Endothelial cell of umbilical vein (primary cell): ENCODE measurements around the gene LUZP2. TPM values are rescaled to one million over a fixed set of nuclear protein-coding genes. Genes with fewer than 3 reads are reported as not detected.

ENCODE experiments used
- BruUV-seq: library from RNA; stranded (reverse); fragments of 400-500 nt; replicated peaks from 2 replicates; lab custom pipeline; 2021; lab: Mats Ljungman, UMichigan
- CTCF ChIA-PET: fragments of 300-600, 350-600 bp; sonication (Branson Sonifier 250); formaldehyde crosslinking; loops from one replicate; lab custom pipeline; 2021; ENCODE audit warnings: antibody characterized with exemption, inconsistent platforms; lab: Charles Lee
- POLR2A ChIA-PET: fragments of 300-600, 350-600 bp; sonication (Branson Sonifier 250); formaldehyde crosslinking; loops from one replicate; lab custom pipeline; 2021; ENCODE audit warnings: antibody characterized with exemption, inconsistent platforms; lab: Charles Lee
- DNase-seq: peaks from one replicate; pipeline ENCODE4 v3.0.0-alpha.2; 2011; ENCODE audit warnings: low read depth, low spot score
- FAIRE-seq: peaks from 2 replicates; lab custom pipeline; 2011; peaks lifted over from hg19 to GRCh38; lab: Jason Lieb, UNC
- H2AFZ ChIP-seq: 2 replicates; pipeline ENCODE4 v1.6.0; 2012; ENCODE audit warnings: low read depth, low read length, control low read depth, inconsistent platforms
- H3K27ac ChIP-seq: 2 replicates; pipeline ENCODE4 v1.5.1; 2011; ENCODE audit warnings: low read depth, mild to moderate bottlenecking, control low read depth, low read length, moderate library complexity; ENCODE audit not compliant: insufficient read depth
- H3K27me3 ChIP-seq, 2 experiments: 2 replicates each; pipeline versions ENCODE4 v1.6.0 to v1.6.1; 2011; ENCODE audit warnings: low read length in 2 of 2, mixed read lengths in 1 of 2; ENCODE audit not compliant: control insufficient read depth in 2 of 2, insufficient read depth in 2 of 2
- H3K36me3 ChIP-seq, 2 experiments: 2 replicates in 1 of 2; 3 replicates in 1 of 2; pipeline ENCODE4 v1.5.1; 2011; ENCODE audit warnings: low read length in 2 of 2, mild to moderate bottlenecking in 1 of 2, moderate library complexity in 1 of 2; ENCODE audit not compliant: control insufficient read depth in 2 of 2, insufficient read depth in 2 of 2; ENCODE audit errors: extremely low read depth in 1 of 2
- H3K4me1 ChIP-seq: 3 replicates; pipeline ENCODE4 v1.5.1; 2011; ENCODE audit warnings: mild to moderate bottlenecking, low read length; ENCODE audit not compliant: control insufficient read depth, insufficient read depth; ENCODE audit errors: extremely low read depth
- H3K4me2 ChIP-seq: 2 replicates; pipeline ENCODE4 v1.6.1; 2011; ENCODE audit warnings: low read length, control low read depth, mixed read lengths; ENCODE audit not compliant: insufficient read depth
- H3K4me3 ChIP-seq, 3 experiments: fragments of 200-600 bp in 1 of 3; sonication (generic), shearing (Covaris generic) in 1 of 3; replicated peaks in 1 of 3; 2 replicates each; pipeline ENCODE4 v1.5.1; 2011 to 2016; ENCODE audit warnings: control low read depth in 3 of 3, low read length in 3 of 3, mild to moderate bottlenecking in 2 of 3, inconsistent platforms in 1 of 3, low read depth in 1 of 3, moderate library complexity in 1 of 3; ENCODE audit not compliant: insufficient read depth in 1 of 3
- H3K79me2 ChIP-seq: 2 replicates; pipeline ENCODE4 v1.6.0; 2012; ENCODE audit warnings: low read length, inconsistent platforms; ENCODE audit not compliant: control insufficient read depth, insufficient read depth
- H3K9ac ChIP-seq: replicated peaks from 2 replicates; pipeline ENCODE3; 2011; ENCODE audit warnings: low read length, control low read depth; ENCODE audit not compliant: insufficient read depth; ENCODE audit errors: extremely low read depth
- H3K9me1 ChIP-seq: replicated peaks from 3 replicates; pipeline ENCODE4 v1.6.0; 2011; ENCODE audit warnings: mild to moderate bottlenecking, low read length; ENCODE audit not compliant: control insufficient read depth, insufficient read depth; ENCODE audit errors: extremely low read depth
- H3K9me3 ChIP-seq: replicated peaks from 2 replicates; pipeline ENCODE4 v1.5.1; 2012; ENCODE audit warnings: low read length, inconsistent platforms; ENCODE audit not compliant: control insufficient read depth, insufficient read depth
- H4K20me1 ChIP-seq: replicated peaks from 2 replicates; pipeline ENCODE3; 2011; ENCODE audit warnings: mild to moderate bottlenecking, low read length; ENCODE audit not compliant: control insufficient read depth, insufficient read depth; ENCODE audit errors: extremely low read depth
- CTCF ChIP-seq, 2 donors: IDR thresholded peaks; 1 replicate in 1 of 2; 2 replicates in 1 of 2; pipeline ENCODE4 v1.5.1; 2011; ENCODE audit warnings: low read length in 2 of 2, mild to moderate bottlenecking in 2 of 2, moderate library complexity in 2 of 2, control low read depth in 1 of 2, inconsistent platforms in 1 of 2, low read depth in 1 of 2; ENCODE audit not compliant: insufficient read depth in 1 of 2; ENCODE audit errors: extremely low read depth in 1 of 2
- EZH2 ChIP-seq: IDR thresholded peaks from 2 replicates; pipeline ENCODE4 v1.6.1; 2012; ENCODE audit warnings: borderline replicate concordance, low read depth, mild to moderate bottlenecking, moderate library complexity, low read length, inconsistent platforms; ENCODE audit not compliant: severe bottlenecking
- FOS ChIP-seq: IDR thresholded peaks from 2 replicates; pipeline ENCODE4 v1.6.1; 2011; ENCODE audit warnings: mild to moderate bottlenecking, low read length, moderate library complexity, borderline replicate concordance; ENCODE audit not compliant: insufficient read depth
- GATA2 ChIP-seq: IDR thresholded peaks from 2 replicates; pipeline ENCODE4 v1.7.0; 2011; ENCODE audit warnings: low read depth, mild to moderate bottlenecking, moderate library complexity, mixed read lengths, low read length; ENCODE audit not compliant: insufficient read length, insufficient read depth
- JUN ChIP-seq: IDR thresholded peaks from 2 replicates; pipeline ENCODE4 v1.6.1; 2011; ENCODE audit warnings: borderline replicate concordance, low read depth; ENCODE audit not compliant: insufficient read length, insufficient read depth
- MAX ChIP-seq: IDR thresholded peaks from 2 replicates; pipeline ENCODE4 v1.6.1; 2011; ENCODE audit not compliant: insufficient read depth, insufficient read length
- MYC ChIP-seq: IDR thresholded peaks from one replicate; pipeline ENCODE4 v1.6.1; 2011; ENCODE audit warnings: mild to moderate bottlenecking, low read depth, low read length
- POLR2A ChIP-seq: IDR thresholded peaks from 2 replicates; pipeline ENCODE4 v1.6.1; 2012; ENCODE audit warnings: low read depth, mild to moderate bottlenecking, control low read depth, low read length
- POLR2AphosphoS5 ChIP-seq: IDR thresholded peaks from 2 replicates; pipeline ENCODE4 v1.6.1; 2012; ENCODE audit warnings: low read depth, mild to moderate bottlenecking, control low read depth, low read length, moderate library complexity; ENCODE audit not compliant: insufficient read depth
- dilution Hi-C: fragments of 300-500 bp; cut with MboI; formaldehyde crosslinking; loops from one replicate; pipeline ENCODE4 v1.15.0; 2019; ENCODE audit warnings: low sequenced_read_pairs; ENCODE audit not compliant: extremely low pct_ligation_motif_present
- intact Hi-C: fragments of 100-400 bp; cut with micrococcal nuclease; formaldehyde crosslinking; loops from one replicate; pipeline ENCODE4 v1.10.0; 2022
- polyA plus RNA-seq, 4 experiments: library from polyadenylated mRNA; depleted of rRNA in 3 of 4; stranded (reverse) in 3 of 4; unstranded in 1 of 4; fragments of >200 nt; gene quantifications; 2 replicates each; pipeline versions ENCODE4 v1.2.1 to v1.2.3, GENCODE V29; 2011 to 2012; ENCODE audit warnings: missing spikeins in 1 of 4
- total RNA-seq: library from RNA; stranded (reverse); gene quantifications from 2 replicates; pipeline ENCODE4 v1.2.3, GENCODE V29; 2021

LUZP2 gene
- total and polyA plus RNA-seq, 2 donors (not counting 3 experiments of a cell fraction or from before 2014, with no cell fraction given) = 0.07 TPM; not detected in 1

GRCh38 chr11:24478718-24479117, 18.1 kb upstream of the LUZP2 start:
- no peak overlapping the region for H2AFZ ChIP-seq
- no peak overlapping the region for H3K27ac ChIP-seq
- BruUV-seq = no TSS peak
- dilution Hi-C loops = no loop called here
- no peaks in the 10 kb centered on the region for H3K4me1 ChIP-seq
- ChIA-PET CTCF (no interaction called here), POLR2A (no interaction called here)
- no peak overlapping the region for H3K9ac ChIP-seq
- H3K9me1 ChIP-seq = no peaks in the 10 kb centered on the region
- H3K4me3 ChIP-seq = no peak overlapping the region
- FAIRE-seq (no peak), DNase-seq (no peak)
- TF ChIP-seq FOS (no peak), JUN (no peak), MYC (no peak), POLR2AphosphoS5 (no peak), EZH2 (no peak), POLR2A (no peak), GATA2 (no peak), MAX (no peak), CTCF (IDR thresholded peaks at IDR 0.05; ENCODE audit: extremely low read depth in 1 of 2, insufficient read depth in 1 of 2, low read depth in 1 of 2, low read length in 2 of 2) (no peak)
- H3K79me2 ChIP-seq = no peaks in the 10 kb centered on the region
- no peak overlapping the region for H3K4me2 ChIP-seq
- H4K20me1 ChIP-seq = no peaks in the 10 kb centered on the region
- no peaks in the 10 kb centered on the region for H3K36me3 ChIP-seq
- no peaks in the 10 kb centered on the region for H3K9me3 ChIP-seq
- H3K27me3 ChIP-seq = peaks cover 0 to 2% of the 10 kb centered on the region in 2 experiments
- intact Hi-C loops = no loop called here
